ACHN (cell line): ENCODE measurements around the gene DDT.
"Not testable (repeated sequence)": the region's sequence is repeated elsewhere in the genome, so short reads cannot be mapped to it uniquely, and the experiment has no call there.

Source experiments
- DNase-seq: peaks from one replicate; pipeline ENCODE4 v3.0.0-alpha.2; 2015
- in situ Hi-C: cut with HindIII; loops from 2 replicates; pipeline ENCODE4 v1.10.0; 2017; ENCODE audit warnings: low sequenced_read_pairs, low pct_ligation_motif_present, low pct_unique_long_range_greater_than_20kb

The DDT gene

DNA sequence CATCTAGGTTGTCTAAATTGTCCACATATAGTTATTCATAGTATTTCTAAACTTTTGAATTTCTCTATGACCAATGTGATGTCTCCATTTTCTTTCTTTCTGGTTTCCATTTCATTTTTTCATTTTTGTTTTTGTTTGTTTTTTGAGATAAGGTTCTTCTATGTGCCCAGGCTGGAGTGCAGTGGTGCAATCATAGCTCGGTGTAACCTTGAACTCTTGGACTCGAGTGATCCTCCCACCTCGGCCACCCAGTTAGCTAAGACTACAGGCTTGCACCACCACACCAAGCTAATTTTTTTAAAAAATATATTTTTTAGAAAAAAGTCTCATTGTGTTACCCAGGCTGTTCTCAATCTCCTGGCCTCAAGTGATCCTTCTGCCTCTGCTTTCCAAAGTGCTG, 22.9 kb upstream of the DDT start:
- in situ Hi-C loops: no loop called here
- no peak for DNase-seq

- DNase-seq, in situ Hi-C loops: not testable (repeated sequence)
Measured at GRCh38 chr22:23993581-23994177, 19.4 kb upstream of the DDT start.

GRCh38 chr22:23993080-23993479, 18.8 kb upstream of the DDT start:
- in situ Hi-C loops, DNase-seq: not testable (repeated sequence)

DNA sequence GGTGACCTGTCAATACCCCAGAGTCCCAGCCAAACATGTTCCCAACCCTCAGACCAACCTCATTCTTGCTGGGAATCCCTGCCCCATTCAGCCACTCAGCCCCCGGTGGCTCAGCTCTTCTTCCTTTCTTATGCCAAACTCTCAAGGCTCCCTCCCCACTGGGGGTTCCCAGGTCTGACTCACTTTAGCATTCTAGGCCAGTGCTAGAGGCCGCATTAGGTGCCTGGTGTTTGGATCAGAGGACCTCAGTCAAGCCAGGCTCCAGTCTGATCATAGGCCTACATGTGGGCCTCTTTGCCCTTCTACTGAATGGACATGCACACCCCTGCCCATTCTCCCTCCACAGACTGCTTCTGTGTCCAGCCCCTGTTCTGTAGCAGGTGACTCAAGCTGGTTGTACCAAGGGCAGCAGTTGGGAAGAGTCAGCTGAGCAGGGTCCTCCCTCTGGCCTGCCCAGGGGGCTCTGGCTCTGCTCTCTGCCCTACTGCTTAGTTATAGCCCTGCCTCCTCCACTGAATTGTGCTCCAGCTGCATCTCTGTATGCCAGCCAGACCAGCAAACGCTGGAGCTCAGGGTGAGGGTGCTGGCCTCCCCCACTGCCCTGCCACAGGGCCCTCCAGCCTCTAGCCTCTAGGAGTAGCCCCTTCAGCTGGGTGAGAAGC, 15.5 kb upstream of the DDT start:
- DNase-seq, in situ Hi-C loops: not testable (repeated sequence)

DNA sequence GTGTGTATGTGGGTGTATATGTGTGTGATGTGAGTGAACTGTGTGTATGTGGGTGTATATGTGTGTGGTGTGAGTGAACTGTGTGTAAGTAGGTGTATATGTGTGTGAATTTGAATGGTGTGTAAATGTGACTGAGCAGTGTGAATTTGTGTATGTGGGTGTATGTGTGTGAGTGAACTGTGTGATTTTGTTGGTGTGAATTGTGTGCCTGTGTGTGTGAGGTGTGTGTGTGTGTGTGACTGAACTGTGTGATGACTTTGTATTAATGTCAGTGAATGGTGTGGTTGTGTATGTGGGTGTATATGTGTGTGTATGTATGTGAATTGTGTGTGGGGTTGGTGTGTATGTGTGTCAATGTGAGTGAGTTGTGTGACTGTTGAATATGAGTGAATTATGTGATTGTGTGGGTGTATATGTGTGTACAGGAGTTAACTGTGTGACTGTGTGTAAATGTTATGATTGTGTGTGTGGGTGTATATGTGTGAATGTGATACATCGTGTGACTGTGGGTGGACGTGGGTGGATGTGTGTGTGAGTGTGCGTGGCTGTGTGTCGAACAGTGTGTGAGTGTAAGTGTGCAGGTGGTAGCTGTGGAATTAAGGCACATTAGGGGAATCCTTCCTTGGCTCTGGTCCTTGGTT, 12.4 kb upstream of the DDT start:
- in situ Hi-C loops, DNase-seq: not testable (repeated sequence)

DNA sequence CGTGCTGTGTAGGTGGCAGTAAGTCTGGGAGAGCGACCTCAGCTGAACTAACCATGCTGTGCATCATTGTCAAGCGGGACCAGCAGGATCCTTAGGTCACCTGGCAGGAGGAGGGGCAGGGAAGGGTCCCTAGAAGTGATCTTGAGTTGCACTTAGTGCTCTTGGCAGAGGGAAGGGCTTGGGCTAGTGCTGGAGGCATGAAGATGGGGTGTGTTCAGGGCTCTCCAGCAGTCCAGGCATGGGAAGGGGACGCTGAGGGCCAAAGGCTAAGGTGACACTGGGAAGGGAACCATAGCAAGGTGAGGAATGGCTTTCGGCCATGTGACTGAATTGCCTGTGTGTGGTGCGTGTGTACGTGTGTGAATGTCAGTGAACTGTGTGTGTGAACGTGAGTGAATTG, 11.8 kb upstream of the DDT start:
- DNase-seq, in situ Hi-C loops: not testable (repeated sequence)

GRCh38 chr22:23984430-23984829, 10.2 kb upstream of the DDT start:
- DNase-seq: peak; percentile 16
- in situ Hi-C loops: no loop called here

- in situ Hi-C loops, DNase-seq: not testable (repeated sequence)
Measured at GRCh38 chr22:23980567-23980966, 6.3 kb upstream of the DDT start.

DNA sequence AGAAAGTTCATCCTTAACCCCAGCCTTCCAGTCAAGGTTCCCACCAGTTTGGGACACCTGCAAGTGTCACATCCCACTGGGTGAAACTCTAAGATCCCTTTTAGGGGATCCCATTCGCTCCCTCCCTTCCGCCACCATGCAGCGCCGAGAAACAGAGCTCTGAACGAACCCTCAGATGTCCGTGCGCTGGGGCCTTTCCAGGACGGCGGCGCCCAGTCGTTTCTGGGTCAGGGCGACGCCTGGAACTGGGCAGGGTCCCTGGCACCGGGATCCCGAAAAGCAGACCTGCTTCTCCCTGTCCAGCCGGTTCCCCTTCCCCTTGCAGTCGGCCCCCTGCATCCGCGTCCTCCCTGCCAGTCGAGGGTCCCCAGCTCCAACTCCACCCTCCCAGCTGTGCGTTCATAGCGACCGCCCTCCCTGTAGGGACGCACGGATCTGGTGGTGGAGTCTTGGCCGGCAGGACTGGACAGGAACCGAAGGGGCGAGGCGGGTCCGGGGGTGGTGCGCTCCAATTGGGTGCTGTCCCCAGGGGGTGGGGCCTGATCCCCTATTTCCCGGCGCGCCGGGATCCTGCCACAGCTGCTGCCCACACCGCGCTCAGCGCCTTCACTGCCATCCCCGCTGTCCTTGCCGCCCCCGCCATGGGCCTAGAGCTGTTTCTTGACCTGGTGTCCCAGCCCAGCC, 5.5 kb upstream of the DDT start, which contains the start of gene GSTT2:
Gene GSTT2 (plus strand): TSS at position 578 of the 684 bp plus-strand sequence.
- not testable (repeated sequence) for DNase-seq

GRCh38 chr22:23977304-23977703, 3.1 kb upstream of the DDT start:
- in situ Hi-C loops, DNase-seq: not testable (repeated sequence)

More for the DNA sequence above, 5.5 kb upstream of the DDT start, which contains the start of gene GSTT2:
- in situ Hi-C loops: not testable (repeated sequence)

- DNase-seq, in situ Hi-C loops: not testable (repeated sequence)
Measured at GRCh38 chr22:23974836-23975352, 653 bp upstream of the DDT start.

GRCh38 chr22:23971927-23972326, 2.3 kb downstream of the DDT start:
- DNase-seq, in situ Hi-C loops: not testable (repeated sequence)

DNA sequence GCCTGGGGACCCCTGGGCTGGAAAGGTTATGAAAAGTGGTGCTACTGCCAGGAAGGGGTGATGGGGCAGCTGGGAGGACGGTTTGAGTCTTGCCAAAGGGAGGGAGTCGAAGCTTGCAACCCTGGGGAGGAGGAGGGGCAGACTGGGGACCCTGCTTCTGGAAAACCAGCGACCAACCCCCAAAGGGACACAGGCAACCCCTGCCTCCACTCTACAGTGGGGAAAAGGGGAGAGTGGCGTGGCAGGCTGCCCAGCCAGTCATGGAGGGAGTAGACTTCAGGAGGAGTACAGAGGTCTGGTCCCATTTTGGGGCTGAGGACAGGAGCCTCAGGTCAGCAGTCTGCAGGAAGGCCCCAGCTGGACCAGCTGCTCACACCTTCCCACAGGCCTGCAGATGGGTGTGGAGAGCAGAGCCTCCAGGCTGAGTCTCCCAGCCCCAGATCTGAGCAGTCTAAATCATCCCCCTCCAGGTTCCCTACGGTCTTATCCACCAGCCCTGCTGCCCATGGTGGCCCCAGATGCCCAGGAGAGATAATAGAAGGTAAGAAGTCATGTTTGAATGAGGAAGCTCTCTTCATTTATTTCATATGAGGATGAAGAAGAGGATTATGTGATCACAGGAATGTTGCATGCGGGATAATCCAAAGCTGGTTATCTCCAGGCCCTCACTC, 3.3 kb downstream of the DDT start:
- in situ Hi-C loops: no loop called here
- DNase-seq: no peak

DNA sequence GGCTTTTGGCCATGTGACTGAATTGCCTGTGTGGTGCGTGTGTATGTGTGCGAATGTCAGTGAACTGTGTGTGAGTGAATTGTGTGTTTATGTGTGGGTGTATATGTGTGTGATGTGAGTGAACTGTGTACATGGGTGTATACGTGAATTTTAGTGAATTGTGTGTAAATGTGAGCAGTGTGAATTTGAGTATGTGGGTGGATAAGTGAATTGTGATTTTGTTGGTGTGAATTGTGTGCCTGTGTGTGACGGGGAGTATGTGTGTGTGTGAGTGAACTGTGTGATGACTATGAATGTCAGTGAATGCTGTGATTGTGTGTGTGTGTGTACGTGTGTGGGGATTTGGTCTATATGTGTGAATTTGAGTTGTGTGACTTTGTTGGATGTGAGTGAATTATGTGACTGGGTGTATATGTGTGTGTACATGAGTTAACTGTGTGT, 4.0 kb downstream of the DDT start:
- no peak for DNase-seq
- in situ Hi-C loops: no loop called here

DNA sequence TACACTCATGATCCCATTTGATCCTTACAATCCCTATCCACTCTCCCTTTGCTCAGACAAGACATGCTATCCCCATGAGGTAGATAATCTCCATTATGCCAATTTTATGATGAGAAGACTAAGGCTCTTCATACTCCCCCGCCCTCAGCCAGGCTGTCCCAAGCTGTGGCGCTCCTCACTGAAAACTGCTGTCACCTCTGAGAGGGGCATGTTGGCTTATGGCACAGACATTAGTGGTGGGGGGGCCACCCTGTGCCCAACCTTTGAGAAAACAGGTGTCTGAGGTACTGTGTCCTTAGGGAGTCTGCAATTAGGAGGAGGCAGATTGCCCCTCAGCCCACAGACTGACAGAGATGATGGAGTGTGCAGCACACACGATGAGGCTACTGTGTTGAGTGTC, 5.2 kb downstream of the DDT start:
- in situ Hi-C loops: no loop called here
- DNase-seq: no peak

- DNase-seq, in situ Hi-C loops: not testable (repeated sequence)
Measured at GRCh38 chr22:23966568-23966967, 7.7 kb downstream of the DDT start, which contains the start of gene DDTL. DDTL (plus strand) TSS chr22:23966888; CDS start chr22:23966915, 27 bp downstream.

- DNase-seq, in situ Hi-C loops: not testable (repeated sequence)
Measured at GRCh38 chr22:23966094-23966493, 8.1 kb downstream of the DDT start.

DNA sequence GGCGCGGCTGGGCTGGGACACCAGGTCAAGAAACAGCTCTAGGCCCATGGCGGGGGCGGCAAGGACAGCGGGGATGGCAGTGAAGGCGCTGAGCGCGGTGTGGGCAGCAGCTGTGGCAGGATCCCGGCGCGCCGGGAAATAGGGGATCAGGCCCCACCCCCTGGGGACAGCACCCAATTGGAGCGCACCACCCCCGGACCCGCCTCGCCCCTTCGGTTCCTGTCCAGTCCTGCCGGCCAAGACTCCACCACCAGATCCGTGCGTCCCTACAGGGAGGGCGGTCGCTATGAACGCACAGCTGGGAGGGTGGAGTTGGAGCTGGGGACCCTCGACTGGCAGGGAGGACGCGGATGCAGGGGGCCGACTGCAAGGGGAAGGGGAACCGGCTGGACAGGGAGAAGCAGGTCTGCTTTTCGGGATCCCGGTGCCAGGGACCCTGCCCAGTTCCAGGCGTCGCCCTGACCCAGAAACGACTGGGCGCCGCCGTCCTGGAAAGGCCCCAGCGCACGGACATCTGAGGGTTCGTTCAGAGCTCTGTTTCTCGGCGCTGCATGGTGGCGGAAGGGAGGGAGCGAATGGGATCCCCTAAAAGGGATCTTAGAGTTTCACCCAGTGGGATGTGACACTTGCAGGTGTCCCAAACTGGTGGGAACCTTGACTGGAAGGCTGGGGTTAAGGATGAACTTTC, 13.0 kb downstream of the DDT start, which contains the start of gene GSTT2B:
Gene GSTT2B (minus strand): TSS at position 112 of the 688 bp plus-strand sequence. CDS start 64 bp downstream, at position 48.
- not testable (repeated sequence) for DNase-seq

More for the DNA sequence above, 13.0 kb downstream of the DDT start, which contains the start of gene GSTT2B:
- in situ Hi-C loops: not testable (repeated sequence)
